ENCODE results near the gene NOS1AP.

DNA sequence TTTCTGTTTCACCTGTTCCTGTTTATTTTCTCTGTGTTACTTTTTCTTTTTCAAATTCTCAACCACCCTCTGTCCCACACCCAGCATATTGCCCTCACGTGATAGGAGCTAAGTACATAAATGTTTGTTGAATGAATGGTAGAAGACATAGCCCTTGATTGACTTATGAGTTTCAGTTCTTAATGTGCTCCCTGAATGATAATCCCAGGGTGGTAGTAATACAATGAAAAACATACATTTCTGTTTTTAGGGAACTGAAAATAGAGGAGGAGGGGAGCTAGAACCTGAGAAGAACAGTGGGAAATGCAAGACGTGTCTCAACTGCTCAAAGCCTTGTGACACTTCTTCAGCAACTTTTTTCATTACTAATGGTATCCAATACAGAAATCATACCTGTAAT lies 160.1 kb downstream of the NOS1AP start:
- TF ChIP-seq, protein P1, sequence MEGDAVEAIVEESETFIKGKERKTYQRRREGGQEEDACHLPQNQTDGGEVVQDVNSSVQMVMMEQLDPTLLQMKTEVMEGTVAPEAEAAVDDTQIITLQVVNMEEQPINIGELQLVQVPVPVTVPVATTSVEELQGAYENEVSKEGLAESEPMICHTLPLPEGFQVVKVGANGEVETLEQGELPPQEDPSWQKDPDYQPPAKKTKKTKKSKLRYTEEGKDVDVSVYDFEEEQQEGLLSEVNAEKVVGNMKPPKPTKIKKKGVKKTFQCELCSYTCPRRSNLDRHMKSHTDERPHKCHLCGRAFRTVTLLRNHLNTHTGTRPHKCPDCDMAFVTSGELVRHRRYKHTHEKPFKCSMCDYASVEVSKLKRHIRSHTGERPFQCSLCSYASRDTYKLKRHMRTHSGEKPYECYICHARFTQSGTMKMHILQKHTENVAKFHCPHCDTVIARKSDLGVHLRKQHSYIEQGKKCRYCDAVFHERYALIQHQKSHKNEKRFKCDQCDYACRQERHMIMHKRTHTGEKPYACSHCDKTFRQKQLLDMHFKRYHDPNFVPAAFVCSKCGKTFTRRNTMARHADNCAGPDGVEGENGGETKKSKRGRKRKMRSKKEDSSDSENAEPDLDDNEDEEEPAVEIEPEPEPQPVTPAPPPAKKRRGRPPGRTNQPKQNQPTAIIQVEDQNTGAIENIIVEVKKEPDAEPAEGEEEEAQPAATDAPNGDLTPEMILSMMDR (IDR thresholded peaks at IDR 0.05) = no peak
- no peak for TF ChIP-seq POLR2A (IDR thresholded peaks at IDR 0.05)

All from lower leg skin (tissue), 3 donors.